H1 (cell line): ENCODE data around the gene CAPZA2. TPM values are rescaled to one million over a fixed set of nuclear protein-coding genes. Genes with fewer than 3 reads are reported as not detected.

Source experiments
- CTCF ChIA-PET: fragments of 300-600 bp; sonication (Branson Sonifier 250); formaldehyde crosslinking; loops from one replicate; lab custom pipeline; 2021; ENCODE audit not compliant: partially characterized antibody; lab: Charles Lee
- POLR2A ChIA-PET: fragments of 300-600 bp; sonication (Branson Sonifier 250); formaldehyde crosslinking; loops from one replicate; lab custom pipeline; 2021; ENCODE audit warnings: inconsistent platforms; ENCODE audit not compliant: partially characterized antibody; lab: Charles Lee
- DNase-seq, 2 experiments: peaks; one replicate each; pipeline versions ENCODE4 v3.0.0 to v3.0.0-alpha.2; 2010 to 2022; ENCODE audit warnings: low spot score in 2 of 2, low read depth in 1 of 2, mixed read lengths in 1 of 2
- FAIRE-seq: peaks from 2 replicates; lab custom pipeline; 2011; peaks lifted over from hg19 to GRCh38; lab: Jason Lieb, UNC
- H2AFZ ChIP-seq: 2 replicates; pipeline ENCODE4 v1.8.1; 2012; ENCODE audit warnings: low read length, inconsistent platforms
- H2AK5ac ChIP-seq: 2 replicates; pipeline ENCODE4 v1.6.1; 2013; ENCODE audit warnings: low read depth, low read length
- H2BK120ac ChIP-seq: replicated peaks from 2 replicates; pipeline ENCODE3; 2013; ENCODE audit warnings: low read depth, low read length, inconsistent platforms
- H2BK12ac ChIP-seq: 2 replicates; pipeline ENCODE4 v1.6.1; 2013; ENCODE audit warnings: low read depth, low read length
- H2BK15ac ChIP-seq: 2 replicates; pipeline ENCODE4 v1.6.1; 2013; ENCODE audit warnings: low read length
- H2BK20ac ChIP-seq: 2 replicates; pipeline ENCODE4 v1.6.1; 2013; ENCODE audit warnings: low read length
- H2BK5ac ChIP-seq: 2 replicates; pipeline ENCODE4 v1.6.1; 2013; ENCODE audit warnings: low read depth, low read length
- H3K14ac ChIP-seq: 2 replicates; pipeline ENCODE4 v1.6.1; 2013; ENCODE audit warnings: inconsistent platforms; ENCODE audit not compliant: insufficient read length
- H3K18ac ChIP-seq: 2 replicates; pipeline ENCODE4 v1.6.1; 2013; ENCODE audit warnings: low read length; ENCODE audit errors: extremely low read depth
- H3K23ac ChIP-seq: 2 replicates; pipeline ENCODE4 v1.6.1; 2013; ENCODE audit warnings: inconsistent platforms; ENCODE audit not compliant: insufficient read length
- H3K23me2 ChIP-seq: 2 replicates; pipeline ENCODE4 v1.6.1; 2013; ENCODE audit warnings: low read depth, low read length
- H3K27ac ChIP-seq: 2 replicates; pipeline ENCODE4 v1.6.1; 2011; ENCODE audit warnings: low read depth, low read length, inconsistent platforms
- H3K27me3 ChIP-seq, 4 experiments: replicated peaks in 1 of 4; 1 replicate in 1 of 4; 2 replicates in 3 of 4; pipeline versions ENCODE4 v1.6.1 to v1.8.1; 2011 to 2013; ENCODE audit warnings: low read length in 3 of 4, mild to moderate bottlenecking in 3 of 4, inconsistent platforms in 2 of 4, mixed read lengths in 2 of 4, moderate library complexity in 1 of 4; ENCODE audit not compliant: control insufficient read depth in 3 of 4, insufficient read depth in 3 of 4; ENCODE audit errors: extremely low read depth in 1 of 4
- H3K36me3 ChIP-seq, 4 experiments: 2 replicates each; pipeline versions ENCODE4 v1.6.1 to v1.8.1; 2011 to 2013; ENCODE audit warnings: mild to moderate bottlenecking in 4 of 4, low read length in 3 of 4, moderate library complexity in 2 of 4, control low read depth in 1 of 4, inconsistent platforms in 1 of 4; ENCODE audit not compliant: insufficient read depth in 4 of 4, control insufficient read depth in 2 of 4
- H3K4ac ChIP-seq: replicated peaks from 2 replicates; pipeline ENCODE3; 2013; ENCODE audit warnings: low read length, low read depth, mixed read lengths, inconsistent platforms; ENCODE audit not compliant: insufficient read length
- H3K4me1 ChIP-seq, 4 experiments: replicated peaks in 1 of 4; 1 replicate in 1 of 4; 2 replicates in 3 of 4; pipeline versions ENCODE4 v1.6.1 to v1.8.1; 2011 to 2013; ENCODE audit warnings: low read length in 3 of 4, inconsistent platforms in 2 of 4, mixed read lengths in 1 of 4; ENCODE audit not compliant: insufficient read depth in 4 of 4, control insufficient read depth in 3 of 4
- H3K4me2 ChIP-seq, 2 experiments: 2 replicates each; pipeline versions ENCODE4 v1.6.1 to v1.8.1; 2011 to 2013; ENCODE audit warnings: low read depth in 2 of 2, low read length in 2 of 2, control low read depth in 1 of 2, inconsistent platforms in 1 of 2, mild to moderate bottlenecking in 1 of 2; ENCODE audit not compliant: insufficient read depth in 1 of 2
- H3K4me3 ChIP-seq, 4 experiments: fragments of 200-600, 300-600 bp in 1 of 4; sonication (generic), shearing (Covaris generic), sonication (Bioruptor Twin) in 1 of 4; 2 replicates each; pipeline versions ENCODE4 v1.5.1 to v1.8.1; 2011 to 2016; ENCODE audit warnings: low read length in 4 of 4, low read depth in 3 of 4, control low read depth in 2 of 4, inconsistent platforms in 2 of 4, mild to moderate bottlenecking in 2 of 4, mixed read lengths in 1 of 4, moderate library complexity in 1 of 4; ENCODE audit not compliant: insufficient read depth in 2 of 4; ENCODE audit errors: extremely low read depth in 1 of 4
- H3K56ac ChIP-seq: replicated peaks from 2 replicates; pipeline ENCODE3; 2013; ENCODE audit warnings: low read depth, mild to moderate bottlenecking, mixed read lengths, low read length, inconsistent platforms; ENCODE audit not compliant: insufficient read length
- H3K79me1 ChIP-seq: 2 replicates; pipeline ENCODE4 v1.6.1; 2013; ENCODE audit warnings: low read depth, low read length, control low read depth
- H3K79me2 ChIP-seq, 2 experiments: 2 replicates each; pipeline versions ENCODE4 v1.6.1 to v1.8.1; 2012 to 2013; ENCODE audit warnings: low read length in 2 of 2, mild to moderate bottlenecking in 2 of 2, inconsistent platforms in 1 of 2; ENCODE audit not compliant: insufficient read depth in 2 of 2, control insufficient read depth in 1 of 2
- H3K9ac ChIP-seq, 4 experiments: replicated peaks in 1 of 4; 1 replicate in 1 of 4; 2 replicates in 3 of 4; pipeline versions ENCODE4 v1.6.1 to v1.8.1; 2011 to 2013; ENCODE audit warnings: low read depth in 3 of 4, low read length in 3 of 4, control low read depth in 2 of 4, mild to moderate bottlenecking in 2 of 4, moderate library complexity in 2 of 4, inconsistent platforms in 1 of 4; ENCODE audit errors: extremely low read depth in 1 of 4
- H3K9me3 ChIP-seq, 2 experiments: 2 replicates each; pipeline versions ENCODE4 v1.6.1 to v1.8.1; 2012 to 2013; ENCODE audit warnings: mild to moderate bottlenecking in 2 of 2, moderate library complexity in 2 of 2, control low read depth in 1 of 2, inconsistent platforms in 1 of 2, low read depth in 1 of 2, low read length in 1 of 2, mixed read lengths in 1 of 2; ENCODE audit not compliant: insufficient read depth in 2 of 2
- H4K20me1 ChIP-seq, 2 experiments: replicated peaks in 1 of 2; 2 replicates each; pipeline versions ENCODE3 to v1.8.1; 2011 to 2013; ENCODE audit warnings: inconsistent platforms in 2 of 2, low read length in 2 of 2, mild to moderate bottlenecking in 1 of 2; ENCODE audit not compliant: insufficient read depth in 2 of 2, control insufficient read depth in 1 of 2
- H4K5ac ChIP-seq: 2 replicates; pipeline ENCODE4 v1.6.1; 2013; ENCODE audit warnings: low read length, low read depth, mixed read lengths, inconsistent platforms; ENCODE audit not compliant: insufficient read length
- H4K8ac ChIP-seq: 2 replicates; pipeline ENCODE4 v1.8.0; 2013; ENCODE audit warnings: mild to moderate bottlenecking, moderate library complexity, low read length, inconsistent platforms; ENCODE audit not compliant: insufficient read depth; ENCODE audit errors: extremely low read depth
- H4K91ac ChIP-seq: replicated peaks from 2 replicates; pipeline ENCODE3; 2013; ENCODE audit warnings: low read length, mixed read lengths, inconsistent platforms; ENCODE audit not compliant: insufficient read length
- BRCA1 ChIP-seq: IDR thresholded peaks from 2 replicates; pipeline ENCODE4 v1.6.1; 2012; ENCODE audit warnings: low read depth, low read length, improper control_type of control experiment
- EGR1 ChIP-seq: IDR thresholded peaks from 2 replicates; pipeline ENCODE4 v1.6.1; 2011; ENCODE audit warnings: low read depth, low read length, borderline replicate concordance
- HDAC6 ChIP-seq: IDR thresholded peaks from one replicate; pipeline ENCODE4 v1.7.1; 2012; ENCODE audit warnings: low read depth, mild to moderate bottlenecking, inconsistent platforms, low read length, moderate library complexity
- NANOG ChIP-seq: IDR thresholded peaks from 2 replicates; pipeline ENCODE4 v1.6.1; 2011; ENCODE audit warnings: low read length, low read depth, mild to moderate bottlenecking, inconsistent platforms; ENCODE audit not compliant: insufficient read depth, poor library complexity, severe bottlenecking
- RAD21 ChIP-seq, 2 experiments: IDR thresholded peaks in 1 of 2; conservative IDR thresholded peaks in 1 of 2; 2 replicates each; pipeline ENCODE4 v1.6.1; 2011; ENCODE audit warnings: low read depth in 2 of 2, low read length in 2 of 2, improper control_type of control experiment in 1 of 2, inconsistent platforms in 1 of 2, mild to moderate bottlenecking in 1 of 2, moderate library complexity in 1 of 2
- SP4 ChIP-seq: IDR thresholded peaks from 2 replicates; pipeline ENCODE4 v1.6.1; 2012; ENCODE audit warnings: low read length, inconsistent platforms
- WGBS, 2 experiments: shearing (Covaris generic) in 1 of 2; methylation state at CpG; one replicate each; pipeline versions ENCODE4 v1.1.6 to v1.1.7; 2013 to 2015; ENCODE audit warnings: low lambda C conversion rate in 2 of 2, mixed read lengths in 2 of 2, inconsistent platforms in 1 of 2, low coverage in 1 of 2, missing lambda C conversion rate in 1 of 2; ENCODE audit not compliant: insufficient replicate concordance in 2 of 2, insufficient coverage in 1 of 2, insufficient read length in 1 of 2; ENCODE audit errors: extremely low coverage in 1 of 2, missing lambda C conversion rate in 1 of 2; 5-methylcytosine and 5-hydroxymethylcytosine counted together
- polyA plus RNA-seq, 7 experiments: library from polyadenylated mRNA; depleted of rRNA in 3 of 7; stranded (reverse) in 5 of 7; unstranded in 2 of 7; fragments of >200 nt in 5 of 7; fragments of 200-250 nt in 2 of 7; gene quantifications; 1 replicate in 5 of 7; 2 replicates in 1 of 7; 4 replicates in 1 of 7; pipeline versions ENCODE4 v1.2.1 to v1.2.3, GENCODE V29; 2011 to 2013; ENCODE audit warnings: missing spikeins in 2 of 7, mixed read lengths in 2 of 7
- total RNA-seq: library from RNA; stranded (reverse); fragmentation: NEBNext Ultra II Directional; extraction: Animal tissue kit (Norgen Biotek cat#: 25700); gene quantifications from 2 replicates; pipeline ENCODE4 v1.2.1, GENCODE V29; 2021
- TF ChIP-seq, protein P1 (sequence below): IDR thresholded peaks from 2 replicates; pipeline ENCODE4 v1.6.1; 2011; ENCODE audit warnings: low read depth, mild to moderate bottlenecking, low read length; ENCODE audit not compliant: insufficient read depth

The CAPZA2 gene
- total and polyA plus RNA-seq, 2 of the 8 experiments (the other 6 are each of a cell fraction or from before 2014, with no cell fraction given) = 33.2 to 145 TPM

DNA sequence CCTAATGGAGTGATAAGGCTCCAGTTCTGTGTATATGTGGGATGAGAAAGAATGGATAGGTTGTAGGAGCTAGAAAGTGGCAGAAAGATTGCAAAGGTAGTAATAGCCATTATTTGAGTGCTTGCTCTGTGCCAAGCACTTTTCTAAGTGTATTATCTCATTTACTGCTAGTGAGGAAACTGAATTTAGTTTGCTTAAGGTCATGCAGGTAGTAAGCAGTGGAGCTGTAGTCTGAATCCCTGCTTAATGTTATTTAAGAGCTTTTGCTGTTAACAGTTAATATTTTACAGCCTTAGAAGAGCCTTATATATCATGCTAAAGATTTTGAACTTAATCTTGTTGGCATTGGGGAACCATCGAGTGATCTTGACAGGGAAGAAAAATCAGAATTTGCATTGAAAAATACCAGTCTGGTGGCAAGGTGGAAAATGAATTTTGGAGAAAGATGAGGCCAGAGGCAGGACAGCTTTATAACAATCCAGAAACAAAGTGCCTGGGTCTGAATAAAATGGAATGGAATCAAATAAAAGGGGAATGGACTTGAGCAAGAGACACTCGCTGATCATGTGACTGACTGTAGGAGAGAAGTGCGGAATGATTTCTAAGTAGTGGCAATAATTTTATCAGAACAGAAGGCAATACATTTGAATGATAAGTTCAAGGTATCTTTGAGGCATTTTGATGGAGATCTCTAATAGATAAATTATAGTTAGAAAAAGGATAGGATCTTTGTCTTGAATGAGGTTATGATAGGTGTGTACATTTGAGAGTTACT lies 15.2 kb downstream of the CAPZA2 start:
- no peak overlapping the region for H2BK5ac ChIP-seq
- H3K18ac ChIP-seq = no peak overlapping the region
- no peaks in the 10 kb centered on the region for H3K4me1 ChIP-seq
- 88% methylated on average over 3 of the region's 3 CpGs; no CpG with 5 or more reads in 1 of the 2 experiments for WGBS, 2 experiments
- POLR2A ChIA-PET = no interaction called here
- no peak overlapping the region for H3K4ac ChIP-seq
- H4K8ac ChIP-seq = no peak overlapping the region
- no peak overlapping the region for H3K9ac ChIP-seq
- no peak overlapping the region for H2BK12ac ChIP-seq
- H2AK5ac ChIP-seq = no peak overlapping the region
- no peaks in the 10 kb centered on the region; the same call in 1 of the 2 replicates for H3K23me2 ChIP-seq
- no peak overlapping the region for H2AFZ ChIP-seq
- H4K20me1 ChIP-seq = peaks cover 0 to 16% of the 10 kb centered on the region in 2 experiments
- CTCF ChIA-PET = interaction anchor here (0.5 to 1.8 kb wide), 3 partner anchors 10 to 1276 kb away, joined by 3 to 4 read pairs (median 3); no protein-coding TSS in a partner anchor
- no peak overlapping the region for H4K91ac ChIP-seq
- no peak overlapping the region for H2BK20ac ChIP-seq
- DNase-seq (no peak), FAIRE-seq (no peak)
- H3K4me3 ChIP-seq = no peak overlapping the region
- H3K79me2 ChIP-seq = peaks cover 10 to 90% of the 10 kb centered on the region in 2 experiments
- H3K27me3 ChIP-seq = no peaks in the 10 kb centered on the region
- no peak overlapping the region for H3K14ac ChIP-seq
- no peak overlapping the region for H2BK15ac ChIP-seq
- H3K36me3 ChIP-seq = peaks cover 0 to 5% (median under 1%) of the 10 kb centered on the region in 4 experiments; a peak in 1 of 8 replicates
- H2BK120ac ChIP-seq = no peak overlapping the region
- no peaks in the 10 kb centered on the region for H3K9me3 ChIP-seq
- H3K23ac ChIP-seq = no peak overlapping the region
- H3K79me1 ChIP-seq = peaks cover 7% of the 10 kb centered on the region; the same call in 1 of the 2 replicates
- H4K5ac ChIP-seq = no peak overlapping the region
- no peak overlapping the region for H3K4me2 ChIP-seq
- no peak overlapping the region for H3K56ac ChIP-seq
- no peak overlapping the region for H3K27ac ChIP-seq
- TF ChIP-seq EGR1 = no peak
- TF ChIP-seq, protein P1, sequence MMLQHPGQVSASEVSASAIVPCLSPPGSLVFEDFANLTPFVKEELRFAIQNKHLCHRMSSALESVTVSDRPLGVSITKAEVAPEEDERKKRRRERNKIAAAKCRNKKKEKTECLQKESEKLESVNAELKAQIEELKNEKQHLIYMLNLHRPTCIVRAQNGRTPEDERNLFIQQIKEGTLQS = no peak
- no peak for TF ChIP-seq RAD21 (IDR thresholded peaks at IDR 0.05 in 1 of 2, conservative IDR thresholded peaks at IDR 0.05 in 1 of 2; ENCODE audit: low read depth in 2 of 2, low read length in 2 of 2)
- TF ChIP-seq HDAC6 = no peak
- no peak for TF ChIP-seq SP4
- TF ChIP-seq BRCA1 = no peak
- TF ChIP-seq NANOG = no peak
